IMR-90 (cell line): Measurements from ENCODE around the gene ZNG1A. TPM values are rescaled to one million over a fixed set of nuclear protein-coding genes. Genes with fewer than 3 reads are reported as not detected.

Experiments
- ATAC-seq: fragments of 200-7000 bp; cut with Tn5 transposase; 2 replicates; pipeline ENCODE4 v1.9.1; 2020; ENCODE audit warnings: low read depth, mild to moderate bottlenecking, moderate library complexity
- BruUV-seq: library from RNA; stranded (reverse); fragments of 400-500 nt; replicated peaks from 2 replicates; lab custom pipeline; 2021; lab: Mats Ljungman, UMichigan
- CTCF ChIA-PET: fragments of 300-600 bp; formaldehyde crosslinking; extraction: SDS; loops from one replicate; lab custom pipeline; 2021; ENCODE audit warnings: antibody characterized with exemption; lab: Yijun Ruan, JAX
- POLR2A ChIA-PET: fragments of 300-600 bp; sonication (Branson Sonifier 250); formaldehyde crosslinking; loops from one replicate; lab custom pipeline; 2022; ENCODE audit warnings: antibody characterized with exemption; ENCODE audit not compliant: unreplicated experiment; lab: Charles Lee
- DNase-seq: peaks from one replicate; pipeline ENCODE4 v3.0.0; 2013
- H2AFZ ChIP-seq: replicated peaks from 2 replicates; pipeline ENCODE3; 2013; ENCODE audit warnings: low read length, mild to moderate bottlenecking; ENCODE audit not compliant: poor library complexity
- H2AK5ac ChIP-seq: 2 replicates; pipeline ENCODE4 v1.6.1; 2013; ENCODE audit warnings: low read depth, low read length, inconsistent platforms
- H2AK9ac ChIP-seq: replicated peaks from 2 replicates; pipeline ENCODE3; 2013; ENCODE audit warnings: mild to moderate bottlenecking, low read depth, low read length, moderate library complexity; ENCODE audit not compliant: poor library complexity
- H2BK120ac ChIP-seq: 2 replicates; pipeline ENCODE4 v1.6.1; 2013; ENCODE audit warnings: low read depth, low read length, inconsistent platforms
- H2BK15ac ChIP-seq: 3 replicates; pipeline ENCODE4 v1.6.1; 2013; ENCODE audit warnings: low read depth, low read length, inconsistent platforms
- H2BK20ac ChIP-seq: 2 replicates; pipeline ENCODE4 v1.6.1; 2013; ENCODE audit warnings: low read depth, mild to moderate bottlenecking, inconsistent platforms, low read length, moderate library complexity
- H2BK5ac ChIP-seq: 2 replicates; pipeline ENCODE4 v1.6.1; 2013; ENCODE audit warnings: mild to moderate bottlenecking, low read depth, low read length, inconsistent platforms; ENCODE audit not compliant: poor library complexity, severe bottlenecking
- H3K14ac ChIP-seq: replicated peaks from 2 replicates; pipeline ENCODE4 v1.6.1; 2013; ENCODE audit warnings: low read depth, low read length, inconsistent platforms
- H3K18ac ChIP-seq: 2 replicates; pipeline ENCODE4 v1.6.1; 2013; ENCODE audit warnings: low read depth, low read length, control low read depth
- H3K23ac ChIP-seq: 2 replicates; pipeline ENCODE4 v1.6.1; 2013; ENCODE audit warnings: low read depth, low read length, inconsistent platforms
- H3K27ac ChIP-seq: 2 replicates; pipeline ENCODE4 v1.5.1; 2013; ENCODE audit warnings: mild to moderate bottlenecking, control low read depth, low read length; ENCODE audit not compliant: insufficient read depth
- H3K27me3 ChIP-seq: 2 replicates; pipeline ENCODE4 v1.6.1; 2013; ENCODE audit warnings: low read length; ENCODE audit not compliant: control insufficient read depth, insufficient read depth
- H3K36me3 ChIP-seq: 2 replicates; pipeline ENCODE4 v1.6.1; 2013; ENCODE audit warnings: low read length, mixed read lengths; ENCODE audit not compliant: control insufficient read depth, insufficient read depth
- H3K4ac ChIP-seq: 2 replicates; pipeline ENCODE4 v1.6.1; 2013; ENCODE audit warnings: low read depth, low read length, inconsistent platforms
- H3K4me1 ChIP-seq: 2 replicates; pipeline ENCODE4 v1.6.1; 2013; ENCODE audit warnings: low read length, mixed read lengths; ENCODE audit not compliant: control insufficient read depth, insufficient read depth
- H3K4me2 ChIP-seq: 2 replicates; pipeline ENCODE4 v1.6.1; 2013; ENCODE audit warnings: low read depth, mild to moderate bottlenecking, control low read depth, low read length, moderate library complexity
- H3K4me3 ChIP-seq: 2 replicates; pipeline ENCODE4 v1.5.1; 2013; ENCODE audit warnings: low read depth, mild to moderate bottlenecking, control low read depth, low read length, moderate library complexity; ENCODE audit not compliant: insufficient read depth
- H3K56ac ChIP-seq: 2 replicates; pipeline ENCODE4 v1.6.1; 2013; ENCODE audit warnings: low read length, inconsistent platforms; ENCODE audit not compliant: insufficient read depth; ENCODE audit errors: extremely low read depth
- H3K79me1 ChIP-seq, 2 experiments: 2 replicates each; pipeline ENCODE4 v1.6.1; 2013; ENCODE audit warnings: low read length in 2 of 2, inconsistent platforms in 1 of 2, low read depth in 1 of 2
- H3K9ac ChIP-seq: 2 replicates; pipeline ENCODE4 v1.6.1; 2013; ENCODE audit warnings: low read depth, low read length, control low read depth
- H3K9me1 ChIP-seq: 2 replicates; pipeline ENCODE4 v1.6.1; 2013; ENCODE audit warnings: low read length, inconsistent platforms; ENCODE audit not compliant: insufficient read depth
- H3K9me3 ChIP-seq: 2 replicates; pipeline ENCODE4 v1.6.1; 2013; ENCODE audit warnings: low read length; ENCODE audit not compliant: control insufficient read depth, insufficient read depth
- H4K20me1 ChIP-seq: 2 replicates; pipeline ENCODE4 v1.6.1; 2013; ENCODE audit warnings: low read length, inconsistent platforms; ENCODE audit not compliant: insufficient read depth
- H4K5ac ChIP-seq: 2 replicates; pipeline ENCODE4 v1.6.1; 2013; ENCODE audit warnings: mild to moderate bottlenecking, low read depth, low read length, control low read depth
- H4K8ac ChIP-seq, 2 experiments: 2 replicates each; pipeline ENCODE4 v1.6.1; 2013; ENCODE audit warnings: low read depth in 2 of 2, low read length in 2 of 2, control low read depth in 1 of 2, inconsistent platforms in 1 of 2
- H4K91ac ChIP-seq: 2 replicates; pipeline ENCODE4 v1.6.1; 2013; ENCODE audit warnings: low read depth, low read length, inconsistent platforms; ENCODE audit not compliant: insufficient read depth
- CHD1 ChIP-seq: IDR thresholded peaks from 2 replicates; pipeline ENCODE4 v1.6.1; 2012; ENCODE audit warnings: low read depth, low read length, improper control_type of control experiment
- MXI1 ChIP-seq: IDR thresholded peaks from 2 replicates; pipeline ENCODE4 v1.6.1; 2012; ENCODE audit warnings: low read depth, mild to moderate bottlenecking, low read length, moderate library complexity, borderline replicate concordance
- POLR2A ChIP-seq: IDR thresholded peaks from 2 replicates; pipeline ENCODE4 v1.6.1; 2012; ENCODE audit warnings: mild to moderate bottlenecking, low read depth, low read length
- SMC3 ChIP-seq: fragments of 150-350 bp; IDR thresholded peaks from 2 replicates; pipeline ENCODE4 v1.6.1; 2016; ENCODE audit warnings: low read depth, mild to moderate bottlenecking, antibody characterized with exemption, low read length, moderate library complexity
- WGBS, 2 experiments: methylation state at CpG; one replicate each; pipeline versions ENCODE4 v1.1.5 to v1.1.7; 2013; ENCODE audit warnings: missing lambda C conversion rate in 2 of 2; ENCODE audit not compliant: insufficient read length in 1 of 2; ENCODE audit errors: extremely low coverage in 2 of 2; 5-methylcytosine and 5-hydroxymethylcytosine counted together
- dilution Hi-C: fragments of 300-500 bp; cut with HindIII; formaldehyde crosslinking; loops from one replicate; pipeline ENCODE4 v1.14.3; 2018; ENCODE audit warnings: low sequenced_read_pairs; ENCODE audit not compliant: unreplicated experiment
- in situ Hi-C: fragments of 300-500 bp; cut with MboI; formaldehyde crosslinking; loops from 3 replicates; pipeline ENCODE4 v1.14.3; 2019; ENCODE audit warnings: low sequenced_read_pairs, inconsistent platforms, mixed read lengths
- intact Hi-C: fragments of 100-400 bp; cut with micrococcal nuclease; formaldehyde crosslinking; loops from 2 replicates; pipeline ENCODE4 v1.10.0; 2022
- polyA plus RNA-seq, 3 experiments: library from polyadenylated mRNA; depleted of rRNA; stranded (reverse); fragments of >200 nt; gene quantifications; 2 replicates each; pipeline ENCODE4 v1.2.3, GENCODE V29; 2012; ENCODE audit warnings: low replicate concordance in 1 of 3
- total RNA-seq: library from RNA; depleted of rRNA; stranded (reverse); fragments of >200 nt; gene quantifications from 2 replicates; pipeline ENCODE4 v1.2.3, GENCODE V29; 2012
- TF ChIP-seq, protein P1 (sequence below): conservative IDR thresholded peaks from 2 replicates; pipeline ENCODE4 v1.5.1; 2012; ENCODE audit warnings: mild to moderate bottlenecking, low read depth, low read length, improper control_type of control experiment

The ZNG1A gene
- total and polyA plus RNA-seq, 2 of the 4 experiments (the other 2 are of a cell fraction): 12.2 to 12.4 TPM

DNA sequence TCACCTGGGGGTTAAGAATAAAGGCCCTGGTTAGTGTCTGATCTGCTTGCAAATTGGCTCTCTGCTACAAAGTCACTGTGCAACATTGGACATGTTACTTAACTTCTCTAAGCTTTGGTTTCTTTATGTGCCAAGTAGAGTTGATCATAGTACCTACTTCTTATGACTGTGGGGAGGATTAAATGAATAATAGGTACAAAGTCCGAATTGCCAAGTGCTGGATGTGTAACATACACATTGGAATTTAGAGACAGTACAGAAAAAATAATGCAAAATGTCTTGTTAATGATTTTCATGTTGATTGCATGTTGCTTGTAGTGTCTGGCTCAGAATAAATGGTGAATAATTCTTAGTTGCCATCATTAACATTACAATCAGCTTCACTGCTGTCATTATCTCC lies 38.0 kb upstream of the ZNG1A start:
- no peak overlapping the region for H2AK5ac ChIP-seq
- TF ChIP-seq MXI1 (no peak), SMC3 (no peak), POLR2A (no peak), CHD1 (no peak)
- TF ChIP-seq, protein P1, sequence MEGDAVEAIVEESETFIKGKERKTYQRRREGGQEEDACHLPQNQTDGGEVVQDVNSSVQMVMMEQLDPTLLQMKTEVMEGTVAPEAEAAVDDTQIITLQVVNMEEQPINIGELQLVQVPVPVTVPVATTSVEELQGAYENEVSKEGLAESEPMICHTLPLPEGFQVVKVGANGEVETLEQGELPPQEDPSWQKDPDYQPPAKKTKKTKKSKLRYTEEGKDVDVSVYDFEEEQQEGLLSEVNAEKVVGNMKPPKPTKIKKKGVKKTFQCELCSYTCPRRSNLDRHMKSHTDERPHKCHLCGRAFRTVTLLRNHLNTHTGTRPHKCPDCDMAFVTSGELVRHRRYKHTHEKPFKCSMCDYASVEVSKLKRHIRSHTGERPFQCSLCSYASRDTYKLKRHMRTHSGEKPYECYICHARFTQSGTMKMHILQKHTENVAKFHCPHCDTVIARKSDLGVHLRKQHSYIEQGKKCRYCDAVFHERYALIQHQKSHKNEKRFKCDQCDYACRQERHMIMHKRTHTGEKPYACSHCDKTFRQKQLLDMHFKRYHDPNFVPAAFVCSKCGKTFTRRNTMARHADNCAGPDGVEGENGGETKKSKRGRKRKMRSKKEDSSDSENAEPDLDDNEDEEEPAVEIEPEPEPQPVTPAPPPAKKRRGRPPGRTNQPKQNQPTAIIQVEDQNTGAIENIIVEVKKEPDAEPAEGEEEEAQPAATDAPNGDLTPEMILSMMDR: no peak
- intact Hi-C loops (no loop called here), dilution Hi-C loops (no loop called here), in situ Hi-C loops (no loop called here)
- H2AK9ac ChIP-seq: no peak overlapping the region
- no peak overlapping the region for H2BK15ac ChIP-seq
- no peak overlapping the region for H3K4me2 ChIP-seq
- H3K9me3 ChIP-seq: no peaks in the 10 kb centered on the region
- H2AFZ ChIP-seq: no peak overlapping the region
- H2BK5ac ChIP-seq: no peak overlapping the region
- no peak for ATAC-seq
- no peak overlapping the region for H3K14ac ChIP-seq
- peaks cover 28% of the 10 kb centered on the region for H3K27me3 ChIP-seq
- no peak for DNase-seq
- H2BK120ac ChIP-seq: no peak overlapping the region
- BruUV-seq: no TSS peak
- no peak overlapping the region for H4K8ac ChIP-seq
- no peak overlapping the region for H4K91ac ChIP-seq
- CTCF ChIA-PET: no interaction called here
- no peak overlapping the region for H3K4ac ChIP-seq
- no peak overlapping the region for H4K5ac ChIP-seq
- no peak overlapping the region for H3K18ac ChIP-seq
- no CpG with 5 or more reads among the region's 1 CpG for WGBS, 2 experiments
- no peaks in the 10 kb centered on the region for H3K79me1 ChIP-seq
- no peak overlapping the region for H3K27ac ChIP-seq
- H3K4me1 ChIP-seq: no peaks in the 10 kb centered on the region
- H3K9me1 ChIP-seq: no peaks in the 10 kb centered on the region
- no peaks in the 10 kb centered on the region for H4K20me1 ChIP-seq
- H3K9ac ChIP-seq: no peak overlapping the region
- no peak overlapping the region for H3K23ac ChIP-seq
- H3K36me3 ChIP-seq: no peaks in the 10 kb centered on the region
- H3K4me3 ChIP-seq: no peak overlapping the region
- POLR2A ChIA-PET: no interaction called here
- H3K56ac ChIP-seq: no peak overlapping the region
- H2BK20ac ChIP-seq: no peak overlapping the region
